Keratinocyte (primary cell): ENCODE data around the gene VMP1. TPM values are rescaled to one million over a fixed set of nuclear protein-coding genes. Genes with fewer than 3 reads are reported as not detected.

Source experiments
- DNase-seq: peaks from one replicate; pipeline ENCODE4 v3.0.0-alpha.2; 2011; ENCODE audit warnings: low read depth, missing footprints, low spot score
- FAIRE-seq: peaks from 2 replicates; lab custom pipeline; 2011; peaks lifted over from hg19 to GRCh38; lab: Jason Lieb, UNC
- H2AFZ ChIP-seq: 2 replicates; pipeline ENCODE4 v1.6.0; 2012; ENCODE audit warnings: low read length, control low read depth, inconsistent platforms; ENCODE audit not compliant: control insufficient read depth
- H3K27ac ChIP-seq: 2 replicates; pipeline ENCODE4 v1.5.1; 2011; ENCODE audit warnings: low read length; ENCODE audit not compliant: control insufficient read depth, insufficient read depth
- H3K27me3 ChIP-seq: 3 replicates; pipeline ENCODE4 v1.6.0; 2011; ENCODE audit warnings: low read length; ENCODE audit not compliant: control insufficient read depth, insufficient read depth; ENCODE audit errors: extremely low read depth
- H3K36me3 ChIP-seq, 2 experiments: 2 replicates in 1 of 2; 3 replicates in 1 of 2; pipeline ENCODE4 v1.5.1; 2011; ENCODE audit warnings: low read length in 2 of 2, mild to moderate bottlenecking in 1 of 2; ENCODE audit not compliant: control insufficient read depth in 2 of 2, insufficient read depth in 2 of 2; ENCODE audit errors: extremely low read depth in 1 of 2
- H3K4me1 ChIP-seq: 3 replicates; pipeline ENCODE4 v1.5.1; 2011; ENCODE audit warnings: low read length; ENCODE audit not compliant: control insufficient read depth, insufficient read depth; ENCODE audit errors: extremely low read depth
- H3K4me2 ChIP-seq: 3 replicates; pipeline ENCODE4 v1.6.0; 2011; ENCODE audit warnings: low read depth, low read length; ENCODE audit not compliant: control insufficient read depth, insufficient read depth; ENCODE audit errors: extremely low read depth
- H3K4me3 ChIP-seq, 3 experiments: fragments of 200-600 bp in 1 of 3; sonication (generic) in 1 of 3; 2 replicates in 2 of 3; 3 replicates in 1 of 3; pipeline ENCODE4 v1.5.1; 2011 to 2016; ENCODE audit warnings: low read length in 3 of 3, mild to moderate bottlenecking in 3 of 3, control low read depth in 2 of 3, inconsistent platforms in 1 of 3, low read depth in 1 of 3, mixed read lengths in 1 of 3, mixed run types in 1 of 3, moderate library complexity in 1 of 3; ENCODE audit not compliant: control insufficient read depth in 2 of 3, insufficient read depth in 2 of 3; ENCODE audit errors: extremely low read depth in 1 of 3
- H3K79me2 ChIP-seq: 2 replicates; pipeline ENCODE4 v1.6.0; 2012; ENCODE audit warnings: low read length; ENCODE audit not compliant: control insufficient read depth, insufficient read depth
- H3K9ac ChIP-seq: 3 replicates; pipeline ENCODE4 v1.6.0; 2011; ENCODE audit warnings: low read length; ENCODE audit not compliant: control insufficient read depth, insufficient read depth; ENCODE audit errors: extremely low read depth
- H3K9me1 ChIP-seq: 3 replicates; pipeline ENCODE4 v1.6.0; 2011; ENCODE audit warnings: low read length; ENCODE audit not compliant: control insufficient read depth, insufficient read depth; ENCODE audit errors: extremely low read depth
- H3K9me3 ChIP-seq: 2 replicates; pipeline ENCODE4 v1.5.1; 2012; ENCODE audit warnings: low read depth, low read length; ENCODE audit not compliant: control insufficient read depth
- H4K20me1 ChIP-seq: 3 replicates; pipeline ENCODE4 v1.6.0; 2011; ENCODE audit warnings: low read length; ENCODE audit not compliant: control insufficient read depth, insufficient read depth; ENCODE audit errors: extremely low read depth
- CTCF ChIP-seq, 3 experiments: IDR thresholded peaks in 1 of 3; conservative IDR thresholded peaks in 1 of 3; optimal IDR thresholded peaks in 1 of 3; 2 replicates in 2 of 3; 3 replicates in 1 of 3; pipeline versions ENCODE3 to v1.5.1; 2011; ENCODE audit warnings: low read length in 3 of 3, mild to moderate bottlenecking in 3 of 3, moderate library complexity in 2 of 3, control low read depth in 1 of 3, inconsistent platforms in 1 of 3; ENCODE audit not compliant: insufficient read depth in 2 of 3; ENCODE audit errors: extremely low read depth in 1 of 3
- EZH2 ChIP-seq: IDR thresholded peaks from one replicate; pipeline ENCODE4 v1.6.1; 2012; ENCODE audit warnings: inconsistent platforms, mild to moderate bottlenecking, low read length, moderate library complexity
- dilution Hi-C: fragments of 300-500 bp; cut with MboI; formaldehyde crosslinking; loops from one replicate; pipeline ENCODE4 v1.7.0; 2020; ENCODE audit warnings: low sequenced_read_pairs; ENCODE audit not compliant: extremely low pct_ligation_motif_present
- polyA minus RNA-seq, 3 experiments: library from RNA; depleted of rRNA, polyadenylated mRNA; stranded (reverse); fragments of >200 nt; gene quantifications; 1 replicate in 1 of 3; 2 replicates in 1 of 3; 3 replicates in 1 of 3; pipeline ENCODE4 v1.2.3, GENCODE V29; 2011
- polyA plus RNA-seq, 5 experiments: library from polyadenylated mRNA; depleted of rRNA in 3 of 5; stranded (reverse) in 3 of 5; stranded (forward) in 1 of 5; unstranded in 1 of 5; fragments of >200 nt; gene quantifications; 1 replicate in 1 of 5; 2 replicates in 3 of 5; 3 replicates in 1 of 5; pipeline versions ENCODE4 v1.2.1 to v1.2.3, GENCODE V29; 2011 to 2012; ENCODE audit warnings: missing spikeins in 2 of 5, low read depth in 1 of 5, low replicate concordance in 1 of 5

The VMP1 gene
- polyA plus RNA-seq (90.6 to 326 TPM (median 303 TPM) in 3 replicates), polyA minus RNA-seq (132 to 414 TPM (median 326 TPM) in 3 replicates)
- polyA plus RNA-seq (2011; ENCODE audit: low read depth) = 196 TPM
- 29.5 and 61.2 TPM in 2 replicates for polyA plus RNA-seq (2011; cell fraction: cytosol; rRNA removed)
- 630 and 768 TPM in 2 replicates for polyA plus RNA-seq (2011; cell fraction: nucleus; rRNA removed)
- 78.0 and 222 TPM in 2 replicates for polyA plus RNA-seq (2012; ENCODE audit: low replicate concordance)
- 47.0 TPM for polyA minus RNA-seq (2011; cell fraction: cytosol; rRNA and poly(A)+ RNA removed)
- polyA minus RNA-seq (2011; cell fraction: nucleus; rRNA and poly(A)+ RNA removed) = 294 and 592 TPM in 2 replicates

- Histone ChIP-seq H3K79me2 (peaks cover 94% of the 10 kb centered on the region), H3K27me3 (no peaks in the 10 kb centered on the region), H3K36me3 (peaks cover 0 to 9% of the 10 kb centered on the region in 2 experiments), H3K4me2 (peak within 1 kb of the TSS; percentile 97), H3K9me1 (peaks cover 2% of the 10 kb centered on the region), H4K20me1 (peaks cover 6% of the 10 kb centered on the region), H3K9ac (peak within 1 kb of the TSS; percentile 100), H3K9me3 (no peaks in the 10 kb centered on the region), H2AFZ (peak within 1 kb of the TSS; percentile 87), H3K27ac (peak within 1 kb of the TSS; percentile 99), H3K4me1 (peaks cover 29% of the 10 kb centered on the region), H3K4me3 (peak within 1 kb of the TSS; percentile 96 to 100 (median 100))
- peak; percentile 78 for FAIRE-seq
- TF ChIP-seq CTCF (optimal IDR thresholded peaks at IDR 0.05 in 1 of 3, IDR thresholded peaks at IDR 0.05 in 1 of 3, conservative IDR thresholded peaks at IDR 0.05 in 1 of 3; ENCODE audit: extremely low read depth in 1 of 3, insufficient read depth in 2 of 3, low read length in 3 of 3) = peak in 1 of 3 experiments; percentile 1
- no peak for TF ChIP-seq EZH2
- peak; percentile 90 for DNase-seq
- dilution Hi-C loops = no loop called here
Observed at GRCh38 chr17:59707149-59707970, at the start of gene VMP1, which contains the start of gene PTRH2. Gene VMP1, plus strand, starts transcription at chr17:59707654. Its CDS starts 23,793 bp downstream, at chr17:59731447. Gene PTRH2, minus strand, starts transcription at chr17:59707430. Its CDS starts 9,452 bp downstream, at chr17:59697978.

- H3K4me3 ChIP-seq = no peak overlapping the region
- H3K9me1 ChIP-seq = no peaks in the 10 kb centered on the region
- no peak overlapping the region for H3K9ac ChIP-seq
- FAIRE-seq (no peak), DNase-seq (no peak)
- H3K4me1 ChIP-seq = peaks cover 47% of the 10 kb centered on the region
- dilution Hi-C loops = no loop called here
- no peaks in the 10 kb centered on the region for H3K9me3 ChIP-seq
- no peak overlapping the region for H3K27ac ChIP-seq
- TF ChIP-seq CTCF (optimal IDR thresholded peaks at IDR 0.05 in 1 of 3, IDR thresholded peaks at IDR 0.05 in 1 of 3, conservative IDR thresholded peaks at IDR 0.05 in 1 of 3; ENCODE audit: extremely low read depth in 1 of 3, insufficient read depth in 2 of 3, low read length in 3 of 3) (no peak), EZH2 (no peak)
- peaks cover 12 to 19% of the 10 kb centered on the region in 2 experiments for H3K36me3 ChIP-seq
- no peak overlapping the region for H2AFZ ChIP-seq
- H3K79me2 ChIP-seq = peaks cover 17% of the 10 kb centered on the region
- no peak overlapping the region for H3K4me2 ChIP-seq
- H3K27me3 ChIP-seq = no peaks in the 10 kb centered on the region
- no peaks in the 10 kb centered on the region for H4K20me1 ChIP-seq
Observed at GRCh38 chr17:59666235-59666634, 41.2 kb upstream of the VMP1 start.
